ENCODE measurements around the gene SLC9A1.

Gene SLC9A1

DNA sequence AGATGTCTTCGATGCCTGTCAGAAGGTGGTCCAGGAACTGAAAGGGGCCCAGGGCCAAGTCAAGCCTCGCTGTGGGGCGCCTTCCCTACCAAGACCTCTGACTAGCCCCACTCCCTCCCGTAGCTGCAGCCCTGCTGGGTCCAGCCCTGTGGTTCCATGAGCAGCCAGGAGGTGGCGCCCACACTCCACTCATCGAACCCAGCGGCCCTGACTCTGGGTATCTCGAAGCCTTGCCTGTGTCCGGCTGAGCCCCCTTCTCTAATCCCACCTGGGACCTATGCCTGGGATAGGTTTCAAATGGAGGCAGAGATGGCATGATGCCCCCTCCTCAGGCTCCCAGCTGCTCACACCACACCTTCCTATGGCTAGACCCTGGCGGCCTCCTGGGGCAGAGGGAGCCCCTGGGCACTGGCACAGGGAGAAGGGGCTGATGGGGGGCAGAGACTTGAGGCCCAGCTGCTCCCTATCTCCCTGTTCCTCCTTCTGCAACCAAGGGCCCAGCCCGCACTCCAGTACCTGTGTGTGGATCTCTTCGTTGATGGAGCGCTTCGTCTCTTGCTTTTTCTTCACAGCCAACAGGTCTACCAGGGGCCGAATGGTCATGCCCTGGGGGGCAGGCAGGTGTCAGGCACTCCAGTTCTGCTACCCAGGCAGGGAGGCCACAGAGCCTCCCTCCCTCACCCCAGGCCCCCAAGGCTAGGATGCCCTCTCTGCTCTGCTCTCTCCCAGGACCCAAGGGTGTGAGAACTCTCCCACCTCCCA is 52.0 kb downstream of the SLC9A1 start:
- peak; percentile 87 for DNase-seq (ENCODE audit: low spot score)

- no peak for DNase-seq (ENCODE audit: low spot score)
These were observed 52.7 kb downstream of the SLC9A1 start for GRCh38 chr1:27102134-27102706.

- DNase-seq (ENCODE audit: low spot score) = no peak
These were observed 53.2 kb downstream of the SLC9A1 start for GRCh38 chr1:27101696-27102095.

DNA sequence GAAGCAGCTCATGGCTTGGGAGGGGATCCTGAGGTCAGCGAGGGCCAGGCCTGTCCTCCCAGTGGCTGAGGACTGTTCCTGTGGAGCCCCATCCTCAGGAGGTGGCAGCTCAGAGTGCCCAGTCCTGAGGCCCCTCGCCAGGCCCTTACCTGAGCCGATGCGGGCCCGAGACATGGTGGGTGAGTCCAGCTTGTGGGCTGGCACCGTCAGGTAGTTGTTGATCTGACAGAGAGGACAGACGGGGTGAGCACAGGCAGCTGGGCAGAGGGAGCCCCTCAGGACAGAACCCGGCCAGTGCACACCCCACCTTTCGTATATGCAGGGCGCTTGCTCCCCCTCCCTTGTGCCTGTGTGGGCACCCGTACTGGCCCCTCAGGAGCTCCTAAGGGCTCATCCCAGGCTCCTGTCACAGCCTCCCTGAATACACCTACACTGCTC is 53.9 kb downstream of the SLC9A1 start:
- DNase-seq (ENCODE audit: low spot score) = no peak

DNA sequence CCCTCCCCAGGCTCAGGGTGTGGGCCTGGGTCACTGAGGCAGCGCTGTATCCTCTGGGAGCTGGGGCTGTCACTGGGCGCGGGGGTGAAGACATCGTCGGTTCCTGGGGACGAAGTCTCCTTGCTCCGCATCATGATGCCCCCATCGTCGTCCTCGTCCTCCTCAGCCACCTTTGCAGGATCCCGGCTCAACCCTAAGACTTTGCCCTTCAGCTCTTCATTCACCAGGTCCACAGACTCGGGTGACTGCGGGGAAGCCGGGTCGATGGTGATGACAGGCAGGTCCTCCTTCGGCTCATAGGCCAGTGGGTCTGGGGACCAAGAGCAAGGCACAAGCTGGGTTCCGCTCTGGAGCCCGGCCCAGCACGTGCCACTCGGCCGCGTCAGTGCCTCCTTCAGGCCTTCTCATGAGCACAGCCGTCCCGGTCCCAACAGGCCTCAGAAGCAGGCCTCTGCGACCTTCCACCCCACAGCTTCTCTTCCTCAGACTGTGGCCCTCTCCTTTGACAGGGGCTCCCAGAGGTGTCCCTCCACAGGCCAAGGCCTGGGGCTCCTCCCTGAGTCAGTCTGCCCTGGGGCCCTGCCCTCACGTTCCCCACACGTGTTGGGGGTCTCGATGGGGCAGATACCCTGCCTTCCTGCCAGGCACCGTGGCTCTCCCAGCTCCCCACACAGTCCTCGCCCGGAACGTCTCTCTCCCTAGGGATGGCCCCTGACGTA is 54.4 kb downstream of the SLC9A1 start:
- no peak for DNase-seq (ENCODE audit: low spot score)

DNA sequence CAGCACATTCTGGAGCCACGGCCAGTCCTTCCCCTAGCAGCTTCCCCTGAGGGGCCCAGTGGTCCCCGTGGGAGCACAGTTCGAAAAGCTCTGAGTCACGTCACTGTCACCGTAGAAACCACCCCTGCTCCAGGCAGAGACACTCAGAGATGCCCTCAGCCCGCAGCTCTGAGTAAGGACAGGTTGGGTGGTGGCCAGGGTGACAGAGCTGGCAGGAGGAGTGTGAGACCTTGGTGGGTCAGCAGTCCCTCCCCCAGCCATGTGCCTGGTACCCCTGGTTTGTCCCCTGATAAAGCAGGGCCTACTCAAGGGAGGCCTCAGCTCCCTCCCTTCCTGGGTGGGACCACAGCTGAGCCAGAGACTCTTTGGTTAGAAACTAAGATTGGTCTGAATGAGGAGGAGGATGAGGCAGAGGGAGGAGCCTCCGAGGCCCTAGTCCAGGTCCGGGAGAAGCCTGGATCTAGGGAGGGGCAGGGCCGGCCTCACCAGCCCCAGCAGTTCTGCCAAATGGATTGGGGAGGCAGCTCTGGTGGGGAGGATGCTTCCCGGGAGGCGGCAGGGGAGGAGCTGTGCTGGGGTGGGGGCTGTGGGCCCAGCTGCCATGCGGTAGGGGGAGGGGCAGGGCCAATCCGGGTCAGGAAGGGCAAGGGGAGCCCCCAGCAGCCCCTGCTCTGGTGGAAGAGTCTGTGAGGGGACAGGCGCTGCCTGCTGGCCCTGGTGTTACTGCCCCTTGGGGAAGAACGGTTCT is 55.2 kb downstream of the SLC9A1 start:
- DNase-seq (ENCODE audit: low spot score) = peak; percentile 63

DNA sequence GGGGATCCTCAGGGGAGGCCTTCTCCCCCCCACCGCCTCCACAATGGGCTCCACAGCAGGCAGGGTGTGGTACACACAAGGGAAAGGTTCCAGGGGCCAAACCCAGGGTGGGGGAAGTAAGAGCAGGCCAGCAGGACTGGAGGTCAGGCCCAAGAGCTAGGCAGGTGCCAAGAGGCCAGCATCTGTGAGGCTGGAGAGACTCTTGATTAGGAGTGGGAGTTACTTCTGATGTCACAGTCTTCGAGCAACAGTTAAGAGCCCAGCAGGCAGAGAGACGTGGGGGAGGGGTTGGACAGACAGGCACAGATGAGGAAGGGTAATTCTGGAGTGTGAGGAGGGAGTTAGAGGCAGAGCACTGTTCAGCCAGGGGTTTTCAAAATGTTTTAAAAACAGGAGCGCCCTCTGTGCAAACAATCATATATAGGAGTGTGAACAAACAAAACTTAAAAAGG is 55.8 kb downstream of the SLC9A1 start:
- DNase-seq (ENCODE audit: low spot score) = no peak

- DNase-seq (ENCODE audit: low spot score) = peak; percentile 65
These were observed 56.3 kb downstream of the SLC9A1 start for GRCh38 chr1:27098431-27099134.

- DNase-seq (ENCODE audit: low spot score) = peak; percentile 89
These were observed 57.4 kb downstream of the SLC9A1 start for GRCh38 chr1:27097484-27097917.

GRCh38 chr1:27095576-27095975 is 59.3 kb downstream of the SLC9A1 start:
- DNase-seq (ENCODE audit: low spot score) = no peak

GRCh38 chr1:27092888-27093287 is 62.0 kb downstream of the SLC9A1 start:
- DNase-seq (ENCODE audit: low spot score) = no peak

DNA sequence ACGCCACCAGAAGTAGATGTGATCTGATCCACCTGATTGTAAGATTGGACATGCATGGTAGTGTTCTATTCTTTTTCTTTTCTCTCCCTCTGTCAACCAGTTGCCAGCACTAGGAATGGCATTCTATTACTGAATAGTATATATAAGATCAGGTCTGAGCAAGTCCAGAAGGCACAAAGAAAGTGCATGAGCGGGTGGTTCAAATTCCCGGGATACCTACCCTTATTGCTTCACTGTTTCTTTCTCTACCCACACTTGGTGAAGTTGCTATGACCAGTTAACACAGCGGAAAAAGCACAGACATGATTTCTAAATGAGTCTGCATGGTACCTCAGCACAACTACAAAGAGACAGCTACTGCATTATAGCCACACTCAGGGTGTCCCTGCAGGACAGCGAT is 64.0 kb downstream of the SLC9A1 start:
- DNase-seq (ENCODE audit: low spot score) = no peak

DNA sequence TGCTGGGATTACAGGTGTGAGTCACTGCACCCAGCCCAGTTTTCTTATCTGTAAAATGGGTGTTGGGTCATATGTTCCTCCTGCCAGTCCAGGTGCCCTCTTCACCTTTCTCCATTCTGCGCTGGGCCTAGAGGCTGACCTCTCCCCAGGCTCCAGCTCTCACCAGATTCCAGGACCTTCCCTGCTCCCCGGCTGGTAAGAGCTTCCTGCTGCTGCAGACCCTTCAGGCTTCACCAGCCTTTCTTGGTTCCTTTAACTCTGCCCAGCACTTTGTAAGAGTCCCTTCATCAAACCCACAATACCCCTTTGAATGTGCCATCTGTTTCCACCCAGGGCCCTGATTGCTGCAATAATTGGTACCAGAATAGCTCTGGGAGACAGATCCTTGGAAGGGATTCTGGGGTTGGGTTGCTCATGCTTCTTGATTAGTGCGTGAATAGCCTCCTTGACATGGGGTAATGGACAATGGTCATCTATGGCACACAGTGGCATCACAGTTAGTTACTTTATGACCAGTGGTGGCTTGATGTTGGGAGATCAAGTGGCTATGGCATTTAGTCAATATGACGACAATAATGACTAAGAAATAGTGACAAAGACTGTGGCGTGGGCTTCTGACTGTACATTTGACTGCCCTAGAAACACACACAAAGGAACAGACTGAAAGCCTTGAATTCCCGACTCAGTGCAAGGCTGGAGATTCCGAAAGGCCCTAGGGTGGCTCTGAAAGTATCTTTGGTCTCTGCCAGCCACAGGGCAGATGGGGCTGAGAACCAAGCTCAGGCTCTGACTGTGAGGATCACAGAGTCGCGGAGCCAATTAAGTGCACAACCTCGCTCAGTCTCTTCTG is 67.3 kb downstream of the SLC9A1 start:
- no peak for DNase-seq (ENCODE audit: low spot score)

GRCh38 chr1:27086628-27087027 is 68.3 kb downstream of the SLC9A1 start:
- DNase-seq (ENCODE audit: low spot score) = no peak

- DNase-seq (ENCODE audit: low spot score) = no peak
These were observed 68.9 kb downstream of the SLC9A1 start for GRCh38 chr1:27086026-27086425.

DNA sequence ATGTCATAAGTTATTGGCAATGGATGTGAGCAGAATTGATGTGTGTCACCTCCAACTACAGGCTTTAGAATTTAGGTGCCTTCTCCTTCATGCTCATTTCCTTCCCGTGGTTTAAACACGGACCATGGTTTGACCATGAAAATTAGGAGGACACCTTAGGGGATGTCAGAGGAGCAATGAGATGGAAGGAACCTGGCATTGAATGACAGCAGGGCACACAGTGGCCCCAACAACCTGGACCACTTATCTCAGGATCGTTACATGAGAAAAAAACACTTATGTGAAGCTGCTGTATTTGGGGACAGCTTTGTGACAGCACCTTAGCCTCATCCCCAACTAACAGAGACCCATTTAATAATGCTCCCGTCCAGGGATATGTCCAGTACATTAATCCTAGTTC is 70.8 kb downstream of the SLC9A1 start:
- DNase-seq (ENCODE audit: low spot score) = no peak

- no peak for DNase-seq (ENCODE audit: low spot score)
These were observed 77.0 kb downstream of the SLC9A1 start for GRCh38 chr1:27077968-27078367.

DNA sequence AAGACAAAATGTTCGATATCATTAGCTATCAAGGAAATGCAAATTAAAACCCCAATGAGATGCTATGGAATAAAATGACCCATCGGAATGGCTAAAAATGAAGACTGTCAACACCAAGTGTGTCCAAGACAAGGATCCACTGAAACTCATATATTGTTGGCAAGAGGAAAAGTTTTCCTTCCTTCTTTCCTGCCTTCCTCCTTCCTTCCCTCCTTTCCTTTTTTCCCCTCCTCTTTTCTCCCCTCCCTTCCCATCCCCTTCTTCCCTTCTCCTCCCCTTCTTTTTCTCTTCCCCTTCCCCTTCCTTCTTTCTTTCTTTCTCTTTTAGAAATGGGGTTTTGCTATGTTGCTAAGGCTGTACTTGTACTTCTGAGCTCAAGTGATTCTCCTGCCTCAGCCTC is 78.1 kb downstream of the SLC9A1 start:
- DNase-seq (ENCODE audit: low spot score) = no peak

GRCh38 chr1:27074175-27074780 is 80.6 kb downstream of the SLC9A1 start:
- DNase-seq (ENCODE audit: low spot score) = no peak

GRCh38 chr1:27071049-27071416 is 83.9 kb downstream of the SLC9A1 start:
- no peak for DNase-seq (ENCODE audit: low spot score)
